HUDEP-2 (cell line): Measurements from ENCODE around the gene FIGNL2.
"Not testable (repeated sequence)": the region's sequence is repeated elsewhere in the genome, so short reads cannot be mapped to it uniquely, and the experiment has no call there.

Experiments
- DNase-seq, 76 experiments: peaks; one replicate each; lab custom pipeline; 2025; ENCODE audit not compliant: unreplicated experiment in 76 of 76; lab: John Stamatoyannopoulos, UW

The FIGNL2 gene

DNA sequence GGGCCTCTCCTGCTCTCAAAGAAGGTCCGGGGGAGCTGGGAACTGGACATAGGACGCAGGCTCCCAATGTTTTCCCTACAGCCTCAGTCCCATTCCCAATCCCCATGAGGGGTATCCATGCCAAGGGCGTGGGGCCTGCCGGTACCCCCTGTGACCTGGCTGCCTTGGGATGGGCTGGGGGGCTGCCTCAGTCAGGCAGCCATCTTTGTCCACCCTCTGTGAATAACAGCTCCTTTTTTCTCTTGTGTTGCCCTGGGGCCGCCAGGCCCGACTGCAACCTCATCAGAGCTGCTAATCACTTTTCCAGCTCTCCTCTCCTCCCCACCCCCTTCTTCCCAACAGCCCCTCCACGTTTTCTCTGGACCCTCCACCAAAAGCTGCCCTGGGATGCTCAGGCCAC, 11.2 kb downstream of the FIGNL2 start:
- no peak for DNase-seq

GRCh38 chr12:51836827-51837173, 11.7 kb downstream of the FIGNL2 start:
- DNase-seq = no peak

DNA sequence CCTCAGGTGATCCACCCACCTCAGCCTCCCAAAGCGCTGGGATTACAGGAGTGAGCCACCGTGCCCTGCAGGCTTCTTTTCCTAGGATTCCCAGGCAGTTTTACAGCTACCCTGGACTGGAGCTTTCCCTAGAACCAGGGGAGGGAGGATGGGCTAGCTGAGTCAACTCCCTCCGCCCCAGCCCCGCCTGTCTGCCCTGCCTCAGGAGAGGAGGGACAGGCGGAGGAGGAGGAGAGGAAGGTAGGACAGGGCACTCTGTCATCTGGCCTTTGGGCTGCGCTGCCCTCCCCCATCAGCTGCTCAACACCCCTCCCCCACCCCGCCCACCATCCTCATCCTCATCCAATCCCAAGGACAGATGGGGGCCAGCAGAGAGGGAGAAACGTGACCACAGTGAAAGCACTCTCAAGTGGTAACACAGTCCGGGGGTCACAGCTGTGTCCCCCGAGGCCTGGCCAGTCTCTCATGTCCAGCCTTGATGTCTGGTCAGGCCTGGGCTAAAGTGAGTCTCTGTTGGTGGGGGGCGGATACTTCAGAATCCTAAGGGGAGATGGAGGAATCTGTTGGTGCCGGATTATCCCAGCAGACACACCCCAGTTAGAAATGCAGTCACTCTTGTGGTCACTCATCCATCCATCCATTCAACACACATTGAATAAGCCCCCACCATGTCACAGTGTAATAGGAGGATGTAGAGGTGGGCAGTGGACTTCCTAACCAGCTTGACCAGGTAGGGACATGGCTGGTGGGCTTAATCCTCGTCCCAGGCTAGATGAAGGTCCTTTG, 12.3 kb downstream of the FIGNL2 start:
- no peak for DNase-seq

- DNase-seq = no peak
Observed at GRCh38 chr12:51834411-51834810, 14.1 kb downstream of the FIGNL2 start.

- DNase-seq = no peak
Observed at GRCh38 chr12:51833448-51834227, 14.9 kb downstream of the FIGNL2 start.

DNA sequence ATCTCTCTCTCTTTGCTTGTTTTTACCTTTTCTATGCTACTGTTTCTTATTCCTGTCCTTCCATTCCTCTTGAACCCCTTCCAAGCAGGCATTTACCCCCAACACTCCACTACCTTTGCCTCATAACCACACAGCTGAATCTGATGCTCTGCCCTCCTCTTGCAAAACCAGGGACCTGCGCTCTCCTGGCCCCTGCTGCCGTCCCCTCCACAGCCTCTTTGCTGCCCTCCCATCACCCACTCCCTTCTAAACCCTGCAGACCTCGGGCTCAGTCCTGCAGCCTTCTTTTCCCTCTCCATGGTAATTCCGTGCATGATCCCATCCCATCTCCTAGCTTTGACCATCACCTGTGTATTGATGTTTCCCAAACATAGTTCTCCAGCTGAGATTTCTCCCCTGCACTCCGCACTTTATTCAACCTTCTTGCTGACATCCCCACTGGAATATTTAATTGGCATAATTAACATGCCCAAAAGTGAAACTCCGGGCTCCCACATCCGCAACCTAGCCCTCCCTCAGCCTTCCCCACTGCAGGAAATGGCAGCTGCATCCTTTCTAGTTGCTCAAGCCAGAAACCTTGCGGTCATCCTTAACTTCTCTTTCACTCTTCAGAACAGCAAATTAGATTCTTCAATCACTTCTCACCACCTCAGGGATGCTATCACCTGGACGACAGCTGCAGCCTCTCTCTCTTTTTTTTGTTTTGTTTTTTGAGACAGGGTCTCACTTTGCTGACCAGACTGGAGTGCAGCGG, 16.0 kb downstream of the FIGNL2 start:
- DNase-seq = no peak

GRCh38 chr12:51831817-51832216, 16.7 kb downstream of the FIGNL2 start:
- DNase-seq = not testable (repeated sequence)

DNA sequence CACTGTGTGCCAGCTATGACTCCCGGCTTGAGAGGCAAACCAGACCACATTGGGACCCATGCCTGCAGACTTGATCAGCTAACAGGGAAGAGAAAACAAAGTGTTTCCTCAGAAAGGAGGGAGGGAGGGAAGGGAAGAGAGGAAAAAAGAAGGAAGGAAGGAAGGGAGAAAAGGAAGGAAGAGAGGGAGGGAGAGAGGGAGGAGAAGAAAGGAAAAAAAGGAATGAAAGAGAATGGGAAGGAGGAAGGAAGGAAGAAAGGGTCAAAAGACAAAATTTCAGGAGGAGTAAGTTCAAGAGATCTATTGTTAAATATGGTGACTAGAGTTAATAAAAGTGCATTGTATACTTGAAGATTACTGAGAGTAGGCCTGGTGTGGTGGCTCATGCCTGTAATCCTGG, 18.9 kb downstream of the FIGNL2 start:
- DNase-seq = no peak

- no peak for DNase-seq
Observed at GRCh38 chr12:51829011-51829481, 19.5 kb downstream of the FIGNL2 start.

- peak in 3 of 76 experiments; percentile 4 to 17 (median 9) for DNase-seq
Observed at GRCh38 chr12:51827925-51828818, 20.3 kb downstream of the FIGNL2 start.

DNA sequence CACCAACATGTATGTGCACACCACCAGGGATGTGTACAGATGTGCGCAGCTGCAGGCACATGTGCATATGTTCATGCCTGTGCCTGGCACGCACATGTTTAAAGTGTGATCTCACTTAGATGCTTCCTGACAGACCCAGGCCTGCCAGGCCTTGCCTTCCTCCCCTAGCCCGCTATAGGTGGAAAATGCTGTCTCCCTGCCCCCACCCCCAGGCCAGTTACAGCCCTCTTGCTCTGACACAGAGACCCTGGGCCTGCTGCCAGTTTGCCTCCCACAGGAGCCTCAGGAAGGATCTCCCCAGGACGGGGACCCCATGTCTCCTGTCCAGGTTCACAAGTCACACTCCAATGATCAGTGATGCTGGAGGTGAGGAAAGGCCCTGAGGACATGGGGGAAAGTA, 21.6 kb downstream of the FIGNL2 start:
- no peak for DNase-seq

DNA sequence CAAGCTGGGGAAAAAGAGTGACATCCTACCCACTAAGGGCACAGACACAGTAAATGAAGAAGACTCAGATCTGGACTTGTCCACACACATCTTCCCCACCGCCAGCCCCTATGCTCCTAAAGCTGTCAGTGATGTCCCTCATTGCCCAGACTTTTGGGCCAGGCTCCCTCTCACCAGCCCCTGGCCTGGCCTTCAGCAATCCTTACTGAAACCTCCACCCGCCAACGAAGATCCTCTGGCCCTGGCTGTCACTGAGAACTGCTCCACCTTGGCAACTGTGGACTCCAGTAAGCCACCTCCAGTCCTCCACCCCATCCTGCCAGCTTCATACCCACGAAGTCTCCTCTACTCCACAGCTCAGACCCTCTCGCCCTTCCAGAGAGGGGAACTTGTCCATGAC, 23.3 kb downstream of the FIGNL2 start:
- DNase-seq = no peak

DNA sequence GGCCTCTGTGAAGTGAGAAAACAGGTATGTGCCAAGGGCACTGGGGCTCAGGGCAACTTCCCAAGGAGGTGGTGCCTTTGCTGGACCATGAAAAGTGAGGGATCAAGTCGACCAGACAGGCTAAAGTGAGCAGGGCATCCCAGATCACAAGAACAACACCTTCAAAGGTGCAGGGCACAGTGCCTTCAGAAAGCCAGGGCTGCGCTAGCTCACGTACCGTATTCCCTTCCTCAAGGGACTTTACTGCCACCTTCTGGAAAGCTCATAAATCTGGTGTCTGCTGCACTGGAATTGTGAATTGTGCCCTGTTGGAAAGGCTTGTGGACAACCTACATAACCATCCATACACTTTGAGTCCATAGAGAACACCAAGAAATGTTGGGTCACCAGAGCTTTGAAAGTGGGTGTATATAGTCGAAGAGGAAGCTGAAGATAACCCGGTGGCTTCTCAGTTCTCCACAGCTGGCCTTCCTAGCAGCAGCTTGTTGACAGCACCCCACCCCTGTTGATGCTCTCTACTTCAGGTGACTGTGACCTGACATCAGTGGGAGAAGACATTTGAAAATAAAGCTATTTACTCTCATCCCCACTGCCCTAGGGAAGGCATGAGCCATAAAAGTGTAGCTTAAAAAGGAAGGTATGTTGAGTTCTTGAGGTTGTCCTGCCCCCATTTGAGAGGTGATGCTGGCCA, 24.5 kb downstream of the FIGNL2 start:
- DNase-seq = peak in 19 of 76 experiments; percentile 3 to 48 (median 11)

GRCh38 chr12:51822956-51823355, 25.6 kb downstream of the FIGNL2 start:
- DNase-seq = no peak

GRCh38 chr12:51822261-51822616, 26.3 kb downstream of the FIGNL2 start:
- no peak for DNase-seq

- no peak for DNase-seq
Observed at GRCh38 chr12:51821440-51822260, 26.9 kb downstream of the FIGNL2 start.

GRCh38 chr12:51820526-51821439, 27.7 kb downstream of the FIGNL2 start:
- DNase-seq = peak in 9 of 76 experiments; percentile 2 to 44 (median 16)
